Right lobe of liver (tissue), 4 donors: ENCODE measurements around the gene NRN1L.

Source experiments
- POLR2A ChIP-seq: fragments of 450-650 bp; IDR thresholded peaks from one replicate; pipeline ENCODE4 v1.6.1; 2017; ENCODE audit warnings: antibody characterized with exemption, mild to moderate bottlenecking
- TF ChIP-seq, protein P1 (sequence below), 4 donors: fragments of 200-600 bp in 3 of 4; fragments of 450-650 bp in 1 of 4; IDR thresholded peaks; one replicate each; pipeline versions ENCODE4 v1.5.1 to v1.8.0; 2016 to 2022; ENCODE audit warnings: antibody characterized with exemption in 4 of 4, mild to moderate bottlenecking in 2 of 4
- donor health status: DM: no; HTN: no; CAD: no.
- donor health status: DM: no; HTN: no; CAD: no.
- donor health status: DM: no; HTN: yes; CAD: no.

DNA sequence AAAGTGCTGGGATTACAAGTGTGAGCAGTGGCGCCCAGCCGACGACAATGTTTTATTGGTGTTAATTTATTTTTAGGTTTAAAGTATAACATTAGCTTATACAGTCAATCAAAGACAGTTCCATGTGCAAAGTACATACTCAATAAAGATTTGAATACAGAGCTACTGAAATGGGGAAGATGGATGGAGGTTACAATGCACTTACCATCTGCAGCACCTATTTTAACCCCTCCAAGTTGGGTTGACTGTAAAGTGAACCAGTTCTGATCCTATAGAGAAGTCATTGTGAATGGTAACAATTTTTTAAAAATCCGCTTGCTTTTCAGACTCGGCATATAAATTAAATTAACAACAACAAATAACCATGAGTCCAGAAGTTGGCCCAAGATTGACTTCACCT, 7.7 kb downstream of the NRN1L start:
- TF ChIP-seq POLR2A: no peak
- TF ChIP-seq, protein P1, sequence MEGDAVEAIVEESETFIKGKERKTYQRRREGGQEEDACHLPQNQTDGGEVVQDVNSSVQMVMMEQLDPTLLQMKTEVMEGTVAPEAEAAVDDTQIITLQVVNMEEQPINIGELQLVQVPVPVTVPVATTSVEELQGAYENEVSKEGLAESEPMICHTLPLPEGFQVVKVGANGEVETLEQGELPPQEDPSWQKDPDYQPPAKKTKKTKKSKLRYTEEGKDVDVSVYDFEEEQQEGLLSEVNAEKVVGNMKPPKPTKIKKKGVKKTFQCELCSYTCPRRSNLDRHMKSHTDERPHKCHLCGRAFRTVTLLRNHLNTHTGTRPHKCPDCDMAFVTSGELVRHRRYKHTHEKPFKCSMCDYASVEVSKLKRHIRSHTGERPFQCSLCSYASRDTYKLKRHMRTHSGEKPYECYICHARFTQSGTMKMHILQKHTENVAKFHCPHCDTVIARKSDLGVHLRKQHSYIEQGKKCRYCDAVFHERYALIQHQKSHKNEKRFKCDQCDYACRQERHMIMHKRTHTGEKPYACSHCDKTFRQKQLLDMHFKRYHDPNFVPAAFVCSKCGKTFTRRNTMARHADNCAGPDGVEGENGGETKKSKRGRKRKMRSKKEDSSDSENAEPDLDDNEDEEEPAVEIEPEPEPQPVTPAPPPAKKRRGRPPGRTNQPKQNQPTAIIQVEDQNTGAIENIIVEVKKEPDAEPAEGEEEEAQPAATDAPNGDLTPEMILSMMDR (IDR thresholded peaks at IDR 0.05): no peak
